Ramos (cell line): Measurements from ENCODE around the gene DNM1.

ENCODE experiments used
- in situ Hi-C: fragments of 300-500 bp; cut with MboI; formaldehyde crosslinking; loops from one replicate; pipeline ENCODE4 v1.14.3; 2022; ENCODE audit warnings: low sequenced_read_pairs; ENCODE audit not compliant: unreplicated experiment

Gene DNM1

GRCh38 chr9:128203707-128204551 is 750 bp downstream of the DNM1 start:
- in situ Hi-C loops, result no loop called here

- in situ Hi-C loops, result no loop called here
These were observed 1.7 kb downstream of the DNM1 start for GRCh38 chr9:128204858-128205257.

- in situ Hi-C loops, result no loop called here
These were observed 2.2 kb downstream of the DNM1 start for GRCh38 chr9:128205296-128205944.

GRCh38 chr9:128206484-128206883 is 3.3 kb downstream of the DNM1 start:
- in situ Hi-C loops, result no loop called here

- in situ Hi-C loops, result no loop called here
These were observed 4.0 kb downstream of the DNM1 start for GRCh38 chr9:128206916-128207910.

- in situ Hi-C loops, result no loop called here
These were observed 5.2 kb downstream of the DNM1 start for GRCh38 chr9:128208386-128208785.

- in situ Hi-C loops, result no loop called here
These were observed 5.9 kb downstream of the DNM1 start for GRCh38 chr9:128208946-128209669.

GRCh38 chr9:128211186-128211980 is 8.2 kb downstream of the DNM1 start:
- in situ Hi-C loops, result no loop called here

- in situ Hi-C loops, result no loop called here
These were observed 8.8 kb downstream of the DNM1 start for GRCh38 chr9:128211981-128212281.

- in situ Hi-C loops, result no loop called here
These were observed 10.7 kb downstream of the DNM1 start for GRCh38 chr9:128213746-128214497.

- in situ Hi-C loops, result no loop called here
These were observed 11.7 kb downstream of the DNM1 start for GRCh38 chr9:128214571-128215490.

- in situ Hi-C loops, result no loop called here
These were observed 12.6 kb downstream of the DNM1 start for GRCh38 chr9:128215491-128216409.

GRCh38 chr9:128216781-128217553 is 13.8 kb downstream of the DNM1 start:
- in situ Hi-C loops, result no loop called here

- in situ Hi-C loops, result no loop called here
These were observed 15.0 kb downstream of the DNM1 start for GRCh38 chr9:128218172-128218517.

- in situ Hi-C loops, result no loop called here
These were observed 15.6 kb downstream of the DNM1 start for GRCh38 chr9:128218518-128219389.
